Activated CD8-positive, alpha-beta memory T cell treated with anti-CD3 and anti-CD28 coated beads, Interleukin-2, amount 10 ng/mL, durations not matched to agents 7 days and 5 days (primary cell): ENCODE measurements around the gene MEOX2. TPM values are rescaled to one million over a fixed set of nuclear protein-coding genes. Genes with fewer than 3 reads are reported as not detected.

Experiments
- ATAC-seq: fragments of 150-1000 bp; cut with Tn5 transposase; one replicate; pipeline ENCODE4 v1.10.0; 2021; ENCODE audit warnings: moderate library complexity
- CTCF ChIA-PET: fragments of 350-600 bp; sonication (Branson Sonifier 250); formaldehyde crosslinking; loops from one replicate; lab custom pipeline; 2021; ENCODE audit warnings: antibody characterized with exemption; lab: Charles Lee
- DNase-seq: peaks from one replicate; pipeline ENCODE4 v3.0.0-alpha.2; 2020
- H3K27ac Mint-ChIP-seq: one replicate; pipeline ENCODE4 v1.8.0; 2021; ENCODE audit warnings: mild to moderate bottlenecking, mixed read lengths
- H3K27me3 Mint-ChIP-seq: one replicate; pipeline ENCODE4 v1.8.0; 2021; ENCODE audit warnings: mixed read lengths
- H3K36me3 Mint-ChIP-seq: one replicate; pipeline ENCODE4 v1.8.0; 2021; ENCODE audit warnings: mild to moderate bottlenecking, mixed read lengths
- H3K4me1 Mint-ChIP-seq: one replicate; pipeline ENCODE4 v1.8.0; 2021; ENCODE audit warnings: mixed read lengths
- H3K4me3 Mint-ChIP-seq: one replicate; pipeline ENCODE4 v1.8.0; 2021; ENCODE audit warnings: mild to moderate bottlenecking, moderate library complexity, mixed read lengths
- H3K9me3 Mint-ChIP-seq: one replicate; pipeline ENCODE4 v1.8.0; 2022; ENCODE audit warnings: low read depth, mixed read lengths
- total RNA-seq, 2 experiments: library from RNA; stranded (reverse); gene quantifications; one replicate each; pipeline ENCODE4 v1.2.3, GENCODE V29; 2021

The MEOX2 gene
- total RNA-seq, 2 experiments from 2014 or later: not detected

DNA sequence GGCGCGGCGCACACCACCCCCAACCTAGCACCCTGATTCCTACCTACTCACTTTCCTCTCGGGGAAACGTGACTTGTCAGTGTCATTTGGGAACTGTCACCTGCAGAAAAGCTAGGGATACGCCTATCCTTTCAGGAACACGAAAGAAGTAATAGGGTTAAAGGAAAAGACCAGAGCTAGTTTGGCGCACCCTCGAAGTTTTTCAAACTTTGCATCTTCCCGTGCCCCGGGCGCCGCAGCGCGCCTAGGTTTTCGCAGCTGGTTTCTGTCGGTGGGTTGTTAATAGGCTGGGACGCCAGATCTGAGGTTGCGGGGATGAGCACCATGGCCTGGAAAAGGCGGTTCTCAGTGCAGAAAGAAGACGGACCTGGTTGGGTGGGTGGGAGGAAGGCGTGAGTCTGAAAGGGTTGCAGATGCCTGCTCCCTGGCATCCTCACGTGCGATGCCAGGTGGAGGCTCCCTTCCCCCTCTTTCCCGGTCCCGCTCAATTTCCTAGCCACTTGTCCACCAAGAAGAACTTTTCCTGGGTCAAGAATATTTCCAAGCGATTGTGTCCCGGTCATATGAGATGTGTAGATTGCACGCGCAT, 568 bp upstream of the MEOX2 start:
- DNase-seq: no peak
- Mint-ChIP-seq H3K27me3 (peaks cover 44% of the 10 kb centered on the region), H3K27ac (no peak overlapping the region), H3K4me1 (no peaks in the 10 kb centered on the region), H3K36me3 (peaks cover 3% of the 10 kb centered on the region), H3K4me3 (no peak overlapping the region), H3K9me3 (no peaks in the 10 kb centered on the region)
- CTCF ChIA-PET: no interaction called here
- ATAC-seq: no peak

- Mint-ChIP-seq H3K9me3 (no peaks in the 10 kb centered on the region), H3K27ac (no peak overlapping the region), H3K36me3 (peaks cover 3% of the 10 kb centered on the region), H3K4me1 (no peaks in the 10 kb centered on the region), H3K4me3 (no peak overlapping the region), H3K27me3 (peaks cover 44% of the 10 kb centered on the region)
- ATAC-seq: no peak
- CTCF ChIA-PET: no interaction called here
- no peak for DNase-seq
Observed at GRCh38 chr7:15685358-15686294, 857 bp downstream of the MEOX2 start.

GRCh38 chr7:15684871-15685270, 1.6 kb downstream of the MEOX2 start:
- no peaks in the 10 kb centered on the region for H3K4me1 Mint-ChIP-seq
- H3K9me3 Mint-ChIP-seq: no peaks in the 10 kb centered on the region
- no peak overlapping the region for H3K4me3 Mint-ChIP-seq
- peaks cover 44% of the 10 kb centered on the region for H3K27me3 Mint-ChIP-seq
- peaks cover 3% of the 10 kb centered on the region for H3K36me3 Mint-ChIP-seq
- H3K27ac Mint-ChIP-seq: no peak overlapping the region
- CTCF ChIA-PET: no interaction called here
- DNase-seq (no peak), ATAC-seq (no peak)

DNA sequence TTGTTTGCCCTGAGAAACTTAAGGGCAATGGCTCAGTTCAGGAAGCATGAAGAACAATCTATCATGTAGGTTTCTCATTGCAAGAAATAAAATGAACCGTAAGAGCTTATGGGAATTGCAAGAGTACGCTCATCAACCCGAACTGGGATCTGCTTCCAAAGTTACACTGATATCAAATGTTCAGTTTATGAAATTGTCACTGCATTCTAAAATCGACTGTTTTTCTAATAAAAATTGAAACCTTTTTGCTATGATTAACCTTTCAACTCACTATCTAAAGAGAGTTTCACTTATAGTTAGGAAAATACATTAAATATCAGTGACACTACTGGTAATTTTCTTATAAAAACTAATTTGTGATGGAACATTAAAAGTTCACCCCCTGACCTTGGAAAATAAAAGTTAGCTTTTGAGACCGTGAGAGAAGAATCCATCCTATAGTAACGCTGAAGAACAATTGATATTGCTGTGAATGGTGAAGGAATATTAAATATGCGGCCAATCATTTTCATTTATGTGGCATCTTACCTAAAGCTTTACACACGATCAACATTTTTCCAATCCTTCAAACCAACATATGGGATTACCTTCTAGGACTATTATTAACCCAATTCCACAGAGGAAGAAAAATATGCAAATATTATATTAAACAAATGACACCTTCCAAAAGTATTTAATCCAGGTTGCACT, 2.2 kb downstream of the MEOX2 start:
- no peak for DNase-seq
- H3K9me3 Mint-ChIP-seq: no peaks in the 10 kb centered on the region
- H3K4me3 Mint-ChIP-seq: no peak overlapping the region
- peaks cover 44% of the 10 kb centered on the region for H3K27me3 Mint-ChIP-seq
- no peak for ATAC-seq
- no peaks in the 10 kb centered on the region for H3K4me1 Mint-ChIP-seq
- CTCF ChIA-PET: no interaction called here
- H3K36me3 Mint-ChIP-seq: peaks cover 3% of the 10 kb centered on the region
- H3K27ac Mint-ChIP-seq: no peak overlapping the region

DNA sequence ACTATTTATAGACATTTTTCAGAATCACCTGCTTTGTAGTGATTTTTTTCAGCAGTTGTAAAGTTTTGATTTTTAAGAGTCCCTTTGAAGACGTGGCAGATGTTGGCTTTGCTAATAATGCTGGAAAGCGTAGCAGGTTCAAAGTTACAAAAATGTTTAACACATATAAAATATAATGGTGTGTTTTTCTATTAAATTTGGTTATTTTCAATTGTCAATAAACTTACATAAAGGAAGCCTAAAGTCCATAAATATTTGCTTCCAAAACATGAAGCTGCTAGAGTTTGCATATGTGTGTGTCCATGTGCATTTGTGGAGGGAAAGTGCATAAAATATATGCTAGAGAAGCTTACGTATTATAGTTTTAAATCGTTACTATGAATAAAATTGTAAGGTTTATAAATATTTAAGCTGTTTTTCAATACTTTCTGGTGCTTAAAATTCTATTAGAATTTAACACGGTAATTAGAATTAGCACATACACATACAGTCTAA, 3.7 kb downstream of the MEOX2 start:
- Mint-ChIP-seq H3K36me3 (peaks cover 3% of the 10 kb centered on the region), H3K4me3 (no peak overlapping the region), H3K27ac (no peak overlapping the region), H3K9me3 (no peaks in the 10 kb centered on the region), H3K4me1 (no peaks in the 10 kb centered on the region), H3K27me3 (peaks cover 31% of the 10 kb centered on the region)
- no peak for ATAC-seq
- CTCF ChIA-PET: no interaction called here
- no peak for DNase-seq

DNA sequence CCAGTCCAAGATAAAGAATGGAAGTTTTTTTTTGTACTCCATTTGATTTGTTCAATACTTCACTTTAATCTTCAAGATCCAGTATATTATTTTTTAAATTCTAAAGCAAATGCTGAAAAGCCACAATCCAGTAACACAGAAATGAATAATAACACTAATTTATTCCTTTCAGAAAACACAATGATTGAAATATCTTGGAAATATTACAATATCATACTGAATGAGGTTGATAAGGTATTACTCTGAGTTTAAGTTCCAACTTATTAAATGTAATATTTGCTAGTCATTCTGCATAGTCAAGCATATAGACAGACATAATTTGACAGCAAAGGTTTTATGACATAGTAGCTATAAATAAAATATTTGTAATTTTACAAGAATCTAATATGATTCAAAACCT, 4.4 kb downstream of the MEOX2 start:
- no peak for DNase-seq
- no peaks in the 10 kb centered on the region for H3K9me3 Mint-ChIP-seq
- H3K36me3 Mint-ChIP-seq: peaks cover 3% of the 10 kb centered on the region
- H3K4me1 Mint-ChIP-seq: no peaks in the 10 kb centered on the region
- H3K27me3 Mint-ChIP-seq: peaks cover 24% of the 10 kb centered on the region
- no peak overlapping the region for H3K4me3 Mint-ChIP-seq
- CTCF ChIA-PET: no interaction called here
- no peak overlapping the region for H3K27ac Mint-ChIP-seq
- no peak for ATAC-seq

DNA sequence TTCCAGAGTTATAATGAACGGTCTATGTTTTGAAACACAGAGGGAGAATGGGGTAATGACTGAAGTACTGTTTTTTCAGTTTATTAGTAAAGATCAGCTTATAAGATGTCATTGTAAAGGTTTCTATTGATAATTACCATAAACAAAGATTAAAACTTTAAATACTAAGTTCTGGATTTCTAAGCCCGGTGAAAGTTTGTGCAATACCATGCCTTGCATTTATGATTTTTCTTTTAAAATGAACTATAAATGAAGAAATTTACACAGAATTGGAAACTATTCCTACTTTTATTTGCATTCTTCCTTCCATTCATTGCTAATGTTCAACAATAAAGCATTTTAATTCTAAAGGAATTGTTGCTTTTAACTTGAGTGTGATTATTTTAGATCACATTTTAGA, 4.9 kb downstream of the MEOX2 start:
- DNase-seq (no peak), ATAC-seq (no peak)
- Mint-ChIP-seq H3K27ac (no peak overlapping the region), H3K36me3 (peaks cover 3% of the 10 kb centered on the region), H3K27me3 (peaks cover 19% of the 10 kb centered on the region), H3K9me3 (no peaks in the 10 kb centered on the region), H3K4me1 (no peaks in the 10 kb centered on the region), H3K4me3 (no peak overlapping the region)
- CTCF ChIA-PET: no interaction called here

DNA sequence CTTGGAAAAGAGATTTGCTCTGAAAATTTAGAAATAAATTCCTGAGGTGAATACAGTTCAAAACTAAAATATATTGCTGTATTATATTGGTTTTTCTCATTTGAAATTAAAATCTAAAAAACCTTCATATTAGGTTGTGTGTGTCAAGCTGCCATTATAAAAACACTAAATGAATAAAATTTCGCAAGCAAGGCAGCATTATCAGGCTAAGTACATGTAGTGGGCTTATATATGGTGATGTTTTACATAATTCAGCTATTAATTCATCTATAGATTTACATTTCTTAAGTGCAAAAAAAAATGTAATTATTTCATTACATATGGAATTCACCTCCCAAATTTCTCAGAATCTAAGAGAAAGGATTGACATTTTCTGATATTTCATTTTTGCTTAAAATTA, 5.3 kb downstream of the MEOX2 start:
- peaks cover 14% of the 10 kb centered on the region for H3K27me3 Mint-ChIP-seq
- H3K9me3 Mint-ChIP-seq: no peaks in the 10 kb centered on the region
- DNase-seq: no peak
- CTCF ChIA-PET: no interaction called here
- H3K27ac Mint-ChIP-seq: no peak overlapping the region
- peaks cover 2% of the 10 kb centered on the region for H3K36me3 Mint-ChIP-seq
- H3K4me3 Mint-ChIP-seq: no peak overlapping the region
- H3K4me1 Mint-ChIP-seq: no peaks in the 10 kb centered on the region
- ATAC-seq: no peak

GRCh38 chr7:15680446-15680845, 6.0 kb downstream of the MEOX2 start:
- CTCF ChIA-PET: no interaction called here
- no peaks in the 10 kb centered on the region for H3K36me3 Mint-ChIP-seq
- H3K27me3 Mint-ChIP-seq: peaks cover 7% of the 10 kb centered on the region

DNA sequence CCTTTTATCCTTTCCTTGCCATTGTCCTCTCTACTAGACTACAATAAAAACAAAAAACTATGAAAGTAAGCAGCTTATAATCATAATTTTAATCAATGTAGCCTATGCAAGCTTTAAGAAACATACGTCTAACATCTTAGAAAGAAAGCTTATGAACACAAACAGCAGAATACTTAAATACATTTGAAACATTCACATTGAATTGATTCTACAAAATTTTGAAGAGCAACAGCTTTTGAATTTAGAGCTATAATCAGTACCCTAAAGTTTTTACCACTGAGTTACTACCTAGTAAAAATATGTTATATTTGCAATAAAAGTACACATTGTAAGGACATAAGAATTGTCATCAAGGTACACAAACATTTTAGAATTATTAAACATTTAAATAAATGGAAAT, 7.2 kb downstream of the MEOX2 start:
- Mint-ChIP-seq H3K4me3 (no peak overlapping the region), H3K9me3 (no peaks in the 10 kb centered on the region), H3K36me3 (no peaks in the 10 kb centered on the region), H3K27me3 (peaks cover 1% of the 10 kb centered on the region), H3K27ac (no peak overlapping the region), H3K4me1 (no peaks in the 10 kb centered on the region)
- CTCF ChIA-PET: no interaction called here
- ATAC-seq (no peak), DNase-seq (no peak)

More at GRCh38 chr7:15680446-15680845, 6.0 kb downstream of the MEOX2 start:
- no peak overlapping the region for H3K27ac Mint-ChIP-seq
- no peaks in the 10 kb centered on the region for H3K9me3 Mint-ChIP-seq
- DNase-seq (no peak), ATAC-seq (no peak)
- H3K4me1 Mint-ChIP-seq: no peaks in the 10 kb centered on the region
- H3K4me3 Mint-ChIP-seq: no peak overlapping the region

DNA sequence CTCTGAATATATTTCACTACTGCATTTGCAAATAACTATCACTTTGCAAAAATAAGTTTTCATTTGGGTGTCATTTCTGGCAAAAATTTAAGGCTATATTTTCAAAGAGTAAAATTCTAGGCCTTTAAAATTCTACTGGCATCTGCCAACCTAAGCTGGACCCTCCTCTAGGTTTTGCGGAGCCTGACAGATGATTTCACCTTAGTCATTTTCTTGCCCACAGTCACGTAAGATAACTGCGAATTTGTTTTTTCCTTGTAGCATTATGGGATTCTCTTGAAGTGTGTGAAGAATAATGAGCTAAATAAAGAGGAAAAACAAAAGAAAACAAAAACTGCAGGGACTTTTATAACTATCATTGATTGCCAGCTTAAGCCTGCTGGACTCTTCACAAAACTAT, 7.8 kb downstream of the MEOX2 start:
- H3K4me1 Mint-ChIP-seq: no peaks in the 10 kb centered on the region
- CTCF ChIA-PET: no interaction called here

DNA sequence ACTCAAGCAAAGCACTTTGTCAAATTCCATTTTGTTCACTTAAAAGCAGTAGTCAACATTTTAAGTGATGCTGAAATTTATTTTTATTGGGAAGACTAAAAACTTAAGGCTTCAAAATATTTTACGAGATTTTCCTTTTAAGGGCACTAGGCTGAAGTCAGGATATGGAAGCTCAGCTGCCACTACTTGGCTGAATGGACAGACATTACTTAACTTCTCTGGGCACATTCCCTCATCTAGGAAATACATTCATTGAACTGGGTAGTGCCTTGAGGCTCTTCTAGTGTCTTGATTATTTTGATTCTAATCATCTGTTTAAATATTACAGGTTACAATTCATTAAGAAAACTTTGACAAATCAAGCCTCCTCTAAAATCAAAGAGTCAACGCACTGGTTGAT, 11.1 kb downstream of the MEOX2 start:
- no peak overlapping the region for H3K4me3 Mint-ChIP-seq
- CTCF ChIA-PET: no interaction called here
- H3K4me1 Mint-ChIP-seq: no peaks in the 10 kb centered on the region
- ATAC-seq (no peak), DNase-seq (no peak)
- no peak overlapping the region for H3K27ac Mint-ChIP-seq
- H3K36me3 Mint-ChIP-seq: no peaks in the 10 kb centered on the region
- no peaks in the 10 kb centered on the region for H3K27me3 Mint-ChIP-seq
- H3K9me3 Mint-ChIP-seq: no peaks in the 10 kb centered on the region

More for the DNA sequence above, 7.8 kb downstream of the MEOX2 start:
- ATAC-seq: no peak
- DNase-seq: no peak
- Mint-ChIP-seq H3K9me3 (no peaks in the 10 kb centered on the region), H3K4me3 (no peak overlapping the region), H3K36me3 (no peaks in the 10 kb centered on the region), H3K27me3 (no peaks in the 10 kb centered on the region), H3K27ac (no peak overlapping the region)

DNA sequence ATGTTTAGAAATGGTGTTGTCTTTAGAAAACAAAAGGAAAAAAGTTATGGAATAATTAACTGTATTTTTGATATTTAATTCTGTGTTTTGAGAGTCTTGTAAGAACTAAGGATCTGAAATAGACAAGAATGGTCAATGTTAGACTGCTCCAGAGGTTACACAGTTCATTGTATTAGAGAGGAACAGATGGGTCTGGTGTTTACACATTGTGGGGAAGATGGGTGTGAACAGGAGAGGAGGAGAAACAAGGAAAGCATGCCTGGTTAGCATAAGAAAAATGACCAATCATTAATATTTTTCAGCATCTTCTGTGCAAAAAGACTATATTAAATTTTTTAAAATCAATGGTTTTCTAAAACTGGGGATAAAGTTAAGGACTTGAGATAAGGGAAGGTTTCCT, 11.9 kb downstream of the MEOX2 start:
- peaks cover 3% of the 10 kb centered on the region for H3K9me3 Mint-ChIP-seq
- no peaks in the 10 kb centered on the region for H3K4me1 Mint-ChIP-seq
- ATAC-seq: no peak
- no peak overlapping the region for H3K27ac Mint-ChIP-seq
- no peaks in the 10 kb centered on the region for H3K27me3 Mint-ChIP-seq
- DNase-seq: no peak
- CTCF ChIA-PET: no interaction called here
- no peak overlapping the region for H3K4me3 Mint-ChIP-seq
- no peaks in the 10 kb centered on the region for H3K36me3 Mint-ChIP-seq
